BE2C (cell line): ENCODE measurements around the gene HUS1B.

Experiments used
- DNase-seq: peaks from one replicate; pipeline ENCODE4 v3.0.0-alpha.2; 2020
- H3K27me3 ChIP-seq: fragments of 250-450 bp; sonication (Bioruptor Pico); 2 replicates; pipeline ENCODE4 v1.5.1; 2020; ENCODE audit warnings: mild to moderate bottlenecking
- H3K36me3 ChIP-seq: fragments of 250-450 bp; sonication (Bioruptor Pico); 2 replicates; pipeline ENCODE4 v1.5.1; 2020; ENCODE audit warnings: mild to moderate bottlenecking
- H3K4me1 ChIP-seq: fragments of 250-450 bp; sonication (Bioruptor Pico); 2 replicates; pipeline ENCODE4 v1.5.1; 2020
- H3K4me3 ChIP-seq: 2 replicates; pipeline ENCODE4 v1.5.1; 2011; ENCODE audit warnings: low read depth, low read length
- H3K9me3 ChIP-seq: fragments of 250-450 bp; sonication (Bioruptor Pico); 2 replicates; pipeline ENCODE4 v1.5.1; 2020
- TF ChIP-seq, protein P1 (sequence below): IDR thresholded peaks from 2 replicates; pipeline ENCODE4 v1.5.1; 2012; ENCODE audit warnings: mild to moderate bottlenecking, low read depth, low read length

Gene HUS1B

GRCh38 chr6:692858-693722 is 36.2 kb upstream of the HUS1B start, which contains the start of gene EXOC2:
TSS of gene EXOC2 (minus strand) at chr6:693139. CDS start at chr6:637818, 55,321 bp downstream.
- DNase-seq: peak; percentile 88
- Histone ChIP-seq H3K4me1 (no peaks in the 10 kb centered on the region), H3K9me3 (no peaks in the 10 kb centered on the region), H3K4me3 (peak within 1 kb of the TSS; percentile 87), H3K36me3 (no peaks in the 10 kb centered on the region), H3K27me3 (peaks cover 11% of the 10 kb centered on the region)
- TF ChIP-seq, protein P1, sequence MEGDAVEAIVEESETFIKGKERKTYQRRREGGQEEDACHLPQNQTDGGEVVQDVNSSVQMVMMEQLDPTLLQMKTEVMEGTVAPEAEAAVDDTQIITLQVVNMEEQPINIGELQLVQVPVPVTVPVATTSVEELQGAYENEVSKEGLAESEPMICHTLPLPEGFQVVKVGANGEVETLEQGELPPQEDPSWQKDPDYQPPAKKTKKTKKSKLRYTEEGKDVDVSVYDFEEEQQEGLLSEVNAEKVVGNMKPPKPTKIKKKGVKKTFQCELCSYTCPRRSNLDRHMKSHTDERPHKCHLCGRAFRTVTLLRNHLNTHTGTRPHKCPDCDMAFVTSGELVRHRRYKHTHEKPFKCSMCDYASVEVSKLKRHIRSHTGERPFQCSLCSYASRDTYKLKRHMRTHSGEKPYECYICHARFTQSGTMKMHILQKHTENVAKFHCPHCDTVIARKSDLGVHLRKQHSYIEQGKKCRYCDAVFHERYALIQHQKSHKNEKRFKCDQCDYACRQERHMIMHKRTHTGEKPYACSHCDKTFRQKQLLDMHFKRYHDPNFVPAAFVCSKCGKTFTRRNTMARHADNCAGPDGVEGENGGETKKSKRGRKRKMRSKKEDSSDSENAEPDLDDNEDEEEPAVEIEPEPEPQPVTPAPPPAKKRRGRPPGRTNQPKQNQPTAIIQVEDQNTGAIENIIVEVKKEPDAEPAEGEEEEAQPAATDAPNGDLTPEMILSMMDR: no peak

DNA sequence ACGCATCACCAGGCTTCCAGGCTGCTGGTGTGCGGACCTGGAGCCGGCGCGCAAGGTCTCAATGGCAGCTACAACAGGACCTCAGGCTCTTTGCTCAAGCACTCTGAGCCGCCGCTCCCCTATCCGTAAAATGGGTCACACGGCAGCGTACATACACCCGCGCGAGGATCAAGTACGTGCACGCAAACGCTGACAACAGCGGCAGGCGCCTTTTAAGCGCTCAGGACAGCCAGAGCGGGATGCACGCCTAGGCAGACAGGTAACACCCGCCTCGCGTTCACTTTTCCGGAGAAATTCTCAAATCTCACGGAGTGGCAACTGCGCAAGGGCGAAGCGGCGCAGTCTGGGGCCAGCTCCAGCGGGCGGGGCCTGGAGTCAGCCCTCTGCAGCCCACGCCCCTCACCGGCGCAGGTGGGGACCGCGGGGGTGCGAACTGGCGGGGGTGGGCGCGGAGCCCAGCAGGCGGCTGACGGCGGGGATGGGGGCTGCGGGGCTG is 35.5 kb upstream of the HUS1B start:
- TF ChIP-seq, protein P1: no peak

GRCh38 chr6:689223-689622 is 32.3 kb upstream of the HUS1B start:
- no peak for DNase-seq
- Histone ChIP-seq H3K27me3 (no peaks in the 10 kb centered on the region), H3K4me3 (no peak overlapping the region), H3K36me3 (no peaks in the 10 kb centered on the region), H3K9me3 (no peaks in the 10 kb centered on the region), H3K4me1 (peaks cover 4% of the 10 kb centered on the region)
- TF ChIP-seq, protein P1: no peak

More for the DNA sequence above, 35.5 kb upstream of the HUS1B start:
- no peaks in the 10 kb centered on the region for H3K4me1 ChIP-seq
- no peaks in the 10 kb centered on the region for H3K36me3 ChIP-seq
- H3K27me3 ChIP-seq: peaks cover 6% of the 10 kb centered on the region
- DNase-seq: peak; percentile 28
- H3K4me3 ChIP-seq: peak overlapping the region; percentile 87
- H3K9me3 ChIP-seq: no peaks in the 10 kb centered on the region

GRCh38 chr6:686497-686896 is 29.6 kb upstream of the HUS1B start:
- no peaks in the 10 kb centered on the region for H3K9me3 ChIP-seq
- TF ChIP-seq, protein P1: peak; percentile 62
- DNase-seq: peak; percentile 49
- peaks cover 5% of the 10 kb centered on the region for H3K4me1 ChIP-seq
- H3K36me3 ChIP-seq: no peaks in the 10 kb centered on the region
- H3K27me3 ChIP-seq: no peaks in the 10 kb centered on the region
- H3K4me3 ChIP-seq: no peak overlapping the region

- no peaks in the 10 kb centered on the region for H3K9me3 ChIP-seq
- H3K36me3 ChIP-seq: no peaks in the 10 kb centered on the region
- DNase-seq: no peak
- peaks cover 5% of the 10 kb centered on the region for H3K4me1 ChIP-seq
- TF ChIP-seq, protein P1: no peak
- no peaks in the 10 kb centered on the region for H3K27me3 ChIP-seq
- no peak overlapping the region for H3K4me3 ChIP-seq
Measured at GRCh38 chr6:684831-685636, 28.1 kb upstream of the HUS1B start.
